NB4 (cell line): ENCODE data around the gene TTC4.

Source experiments
- DNase-seq: peaks from one replicate; pipeline ENCODE4 v3.0.0; 2010; ENCODE audit warnings: low read depth
- H3K4me3 ChIP-seq: one replicate; pipeline ENCODE4 v1.5.1; 2011; ENCODE audit warnings: mild to moderate bottlenecking, low read depth, low read length, moderate library complexity
- MAX ChIP-seq: IDR thresholded peaks from 2 replicates; pipeline ENCODE4 v1.6.1; 2011; ENCODE audit warnings: low read depth, low read length
- MYC ChIP-seq: IDR thresholded peaks from 2 replicates; pipeline ENCODE4 v1.6.1; 2011; ENCODE audit warnings: low read depth, low read length
- POLR2A ChIP-seq: IDR thresholded peaks from 2 replicates; pipeline ENCODE4 v1.6.1; 2011; ENCODE audit warnings: mild to moderate bottlenecking; ENCODE audit not compliant: insufficient read length; ENCODE audit errors: extremely low read depth
- TF ChIP-seq, protein P1 (sequence below): IDR thresholded peaks from one replicate; pipeline ENCODE4 v1.5.1; 2012; ENCODE audit warnings: low read depth, low read length

TTC4 gene

GRCh38 chr1:54763816-54764132 lies 48.1 kb downstream of the TTC4 start:
- DNase-seq, result no peak
- TF ChIP-seq MAX (no peak), POLR2A (no peak), MYC (no peak)
- TF ChIP-seq, protein P1, sequence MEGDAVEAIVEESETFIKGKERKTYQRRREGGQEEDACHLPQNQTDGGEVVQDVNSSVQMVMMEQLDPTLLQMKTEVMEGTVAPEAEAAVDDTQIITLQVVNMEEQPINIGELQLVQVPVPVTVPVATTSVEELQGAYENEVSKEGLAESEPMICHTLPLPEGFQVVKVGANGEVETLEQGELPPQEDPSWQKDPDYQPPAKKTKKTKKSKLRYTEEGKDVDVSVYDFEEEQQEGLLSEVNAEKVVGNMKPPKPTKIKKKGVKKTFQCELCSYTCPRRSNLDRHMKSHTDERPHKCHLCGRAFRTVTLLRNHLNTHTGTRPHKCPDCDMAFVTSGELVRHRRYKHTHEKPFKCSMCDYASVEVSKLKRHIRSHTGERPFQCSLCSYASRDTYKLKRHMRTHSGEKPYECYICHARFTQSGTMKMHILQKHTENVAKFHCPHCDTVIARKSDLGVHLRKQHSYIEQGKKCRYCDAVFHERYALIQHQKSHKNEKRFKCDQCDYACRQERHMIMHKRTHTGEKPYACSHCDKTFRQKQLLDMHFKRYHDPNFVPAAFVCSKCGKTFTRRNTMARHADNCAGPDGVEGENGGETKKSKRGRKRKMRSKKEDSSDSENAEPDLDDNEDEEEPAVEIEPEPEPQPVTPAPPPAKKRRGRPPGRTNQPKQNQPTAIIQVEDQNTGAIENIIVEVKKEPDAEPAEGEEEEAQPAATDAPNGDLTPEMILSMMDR, result no peak
- peak overlapping the region; percentile 91 for H3K4me3 ChIP-seq

GRCh38 chr1:54764133-54764921 lies 48.7 kb downstream of the TTC4 start, which contains the start of gene PARS2:
Gene PARS2 (minus strand): TSS chr1:54764523. CDS start chr1:54759161, 5,362 bp downstream.
- H3K4me3 ChIP-seq, result peak within 1 kb of the TSS; percentile 91
- peak; percentile 99 for DNase-seq
- TF ChIP-seq, protein P1, result no peak
- TF ChIP-seq MAX, result peak; percentile 80
- peak; percentile 91 for TF ChIP-seq MYC
- TF ChIP-seq POLR2A, result peak; percentile 93

DNA sequence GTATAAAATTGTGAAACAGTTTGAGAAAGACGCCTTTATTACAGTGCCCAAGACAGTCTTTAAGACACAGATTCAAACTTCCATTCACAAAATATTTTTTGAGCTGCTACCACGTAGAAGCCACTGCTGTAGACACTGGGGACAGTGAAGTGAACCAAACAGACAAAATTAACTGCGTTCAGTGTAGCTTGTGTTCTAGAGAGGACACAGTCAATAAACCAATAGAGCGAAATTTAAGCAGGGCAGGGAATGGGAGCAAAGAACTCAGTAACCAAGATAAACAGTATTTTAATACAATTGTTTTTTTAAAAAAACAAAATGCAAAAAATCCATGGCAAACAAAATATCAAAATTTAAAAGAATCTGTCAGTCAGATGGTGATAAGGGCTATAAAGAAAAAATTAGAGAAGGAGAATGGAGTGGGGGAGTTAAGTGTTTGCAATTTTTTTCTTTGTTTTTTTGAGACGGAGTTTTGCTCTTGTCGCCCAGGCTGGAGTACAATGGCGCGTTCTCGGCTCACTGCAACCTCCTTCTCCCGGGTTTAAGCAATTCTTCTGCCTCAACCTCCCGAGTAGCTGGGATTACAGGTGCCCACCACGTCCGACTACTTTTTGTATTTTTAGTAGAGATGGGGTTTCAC lies 49.4 kb downstream of the TTC4 start:
- TF ChIP-seq MYC, result no peak
- TF ChIP-seq, protein P1, result no peak
- TF ChIP-seq POLR2A, result no peak
- TF ChIP-seq MAX, result no peak
- H3K4me3 ChIP-seq, result peak overlapping the region; percentile 67
- no peak for DNase-seq

GRCh38 chr1:54766726-54767125 lies 51.1 kb downstream of the TTC4 start:
- no peak for DNase-seq
- TF ChIP-seq MAX (no peak), MYC (no peak), POLR2A (no peak)
- H3K4me3 ChIP-seq, result no peak overlapping the region

DNA sequence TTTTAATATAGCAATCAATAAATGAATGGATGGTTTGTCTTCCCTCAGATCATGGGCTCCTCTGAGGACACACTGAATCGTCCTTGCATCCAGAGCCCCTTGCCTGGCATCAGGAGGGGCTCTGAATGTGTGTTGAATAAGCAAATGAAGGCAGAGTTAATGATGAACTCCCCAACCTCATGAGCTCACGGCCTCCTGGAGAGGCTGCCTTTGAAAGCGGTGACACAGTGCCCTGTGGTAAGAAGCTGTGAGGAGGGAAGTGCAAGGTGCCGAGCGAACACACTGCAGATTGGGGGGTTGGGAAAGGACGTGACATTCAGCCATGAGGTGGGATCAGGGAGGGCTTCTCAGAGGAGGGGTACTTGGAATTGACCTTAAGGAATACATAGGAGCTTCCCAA lies 51.9 kb downstream of the TTC4 start:
- no peak for TF ChIP-seq MAX
- TF ChIP-seq POLR2A, result no peak
- TF ChIP-seq, protein P1, result no peak
- no peak for TF ChIP-seq MYC
- no peak for DNase-seq
- H3K4me3 ChIP-seq, result no peak overlapping the region

DNA sequence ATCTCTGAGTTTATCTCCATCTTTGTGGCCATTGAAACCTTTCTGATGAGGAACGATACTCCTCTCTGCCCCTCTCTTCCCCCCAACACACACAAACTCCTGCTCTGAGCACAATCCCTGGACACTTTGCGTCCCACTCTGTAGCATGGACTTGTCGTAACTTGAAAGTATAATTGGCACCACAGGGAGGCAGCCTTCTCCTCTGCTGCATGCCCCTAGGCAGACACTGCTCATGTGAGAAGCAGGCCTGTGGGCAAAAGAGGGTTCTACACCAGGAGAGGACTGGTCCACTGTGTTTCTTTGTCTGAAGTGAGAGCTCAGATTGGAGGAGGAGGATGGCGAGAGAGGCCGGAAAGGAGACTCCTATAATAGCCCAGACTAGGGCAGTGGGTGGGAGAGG lies 52.4 kb downstream of the TTC4 start:
- peak; percentile 34 for DNase-seq
- TF ChIP-seq MAX (no peak), MYC (no peak), POLR2A (no peak)
- TF ChIP-seq, protein P1, result no peak

More for the DNA sequence above, 52.4 kb downstream of the TTC4 start:
- H3K4me3 ChIP-seq, result no peak overlapping the region
